IMR-90 (cell line): ENCODE data around the gene CALN1. TPM values are rescaled to one million over a fixed set of nuclear protein-coding genes. Genes with fewer than 3 reads are reported as not detected.

Experiments used
- ATAC-seq: fragments of 200-7000 bp; cut with Tn5 transposase; 2 replicates; pipeline ENCODE4 v1.9.1; 2020; ENCODE audit warnings: low read depth, mild to moderate bottlenecking, moderate library complexity
- BruUV-seq: library from RNA; stranded (reverse); fragments of 400-500 nt; replicated peaks from 2 replicates; lab custom pipeline; 2021; lab: Mats Ljungman, UMichigan
- CTCF ChIA-PET: fragments of 300-600 bp; formaldehyde crosslinking; extraction: SDS; loops from one replicate; lab custom pipeline; 2021; ENCODE audit warnings: antibody characterized with exemption; lab: Yijun Ruan, JAX
- POLR2A ChIA-PET: fragments of 300-600 bp; sonication (Branson Sonifier 250); formaldehyde crosslinking; loops from one replicate; lab custom pipeline; 2022; ENCODE audit warnings: antibody characterized with exemption; ENCODE audit not compliant: unreplicated experiment; lab: Charles Lee
- DNase-seq: peaks from one replicate; pipeline ENCODE4 v3.0.0; 2013
- H2AFZ ChIP-seq: replicated peaks from 2 replicates; pipeline ENCODE3; 2013; ENCODE audit warnings: low read length, mild to moderate bottlenecking; ENCODE audit not compliant: poor library complexity
- H2AK5ac ChIP-seq: 2 replicates; pipeline ENCODE4 v1.6.1; 2013; ENCODE audit warnings: low read depth, low read length, inconsistent platforms
- H2AK9ac ChIP-seq: replicated peaks from 2 replicates; pipeline ENCODE3; 2013; ENCODE audit warnings: mild to moderate bottlenecking, low read depth, low read length, moderate library complexity; ENCODE audit not compliant: poor library complexity
- H2BK120ac ChIP-seq: 2 replicates; pipeline ENCODE4 v1.6.1; 2013; ENCODE audit warnings: low read depth, low read length, inconsistent platforms
- H2BK15ac ChIP-seq: 3 replicates; pipeline ENCODE4 v1.6.1; 2013; ENCODE audit warnings: low read depth, low read length, inconsistent platforms
- H2BK20ac ChIP-seq: 2 replicates; pipeline ENCODE4 v1.6.1; 2013; ENCODE audit warnings: low read depth, mild to moderate bottlenecking, inconsistent platforms, low read length, moderate library complexity
- H2BK5ac ChIP-seq: 2 replicates; pipeline ENCODE4 v1.6.1; 2013; ENCODE audit warnings: mild to moderate bottlenecking, low read depth, low read length, inconsistent platforms; ENCODE audit not compliant: poor library complexity, severe bottlenecking
- H3K14ac ChIP-seq: replicated peaks from 2 replicates; pipeline ENCODE4 v1.6.1; 2013; ENCODE audit warnings: low read depth, low read length, inconsistent platforms
- H3K18ac ChIP-seq: 2 replicates; pipeline ENCODE4 v1.6.1; 2013; ENCODE audit warnings: low read depth, low read length, control low read depth
- H3K23ac ChIP-seq: 2 replicates; pipeline ENCODE4 v1.6.1; 2013; ENCODE audit warnings: low read depth, low read length, inconsistent platforms
- H3K27ac ChIP-seq: 2 replicates; pipeline ENCODE4 v1.5.1; 2013; ENCODE audit warnings: mild to moderate bottlenecking, control low read depth, low read length; ENCODE audit not compliant: insufficient read depth
- H3K27me3 ChIP-seq: 2 replicates; pipeline ENCODE4 v1.6.1; 2013; ENCODE audit warnings: low read length; ENCODE audit not compliant: control insufficient read depth, insufficient read depth
- H3K36me3 ChIP-seq: 2 replicates; pipeline ENCODE4 v1.6.1; 2013; ENCODE audit warnings: low read length, mixed read lengths; ENCODE audit not compliant: control insufficient read depth, insufficient read depth
- H3K4ac ChIP-seq: 2 replicates; pipeline ENCODE4 v1.6.1; 2013; ENCODE audit warnings: low read depth, low read length, inconsistent platforms
- H3K4me1 ChIP-seq: 2 replicates; pipeline ENCODE4 v1.6.1; 2013; ENCODE audit warnings: low read length, mixed read lengths; ENCODE audit not compliant: control insufficient read depth, insufficient read depth
- H3K4me2 ChIP-seq: 2 replicates; pipeline ENCODE4 v1.6.1; 2013; ENCODE audit warnings: low read depth, mild to moderate bottlenecking, control low read depth, low read length, moderate library complexity
- H3K4me3 ChIP-seq: 2 replicates; pipeline ENCODE4 v1.5.1; 2013; ENCODE audit warnings: low read depth, mild to moderate bottlenecking, control low read depth, low read length, moderate library complexity; ENCODE audit not compliant: insufficient read depth
- H3K56ac ChIP-seq: 2 replicates; pipeline ENCODE4 v1.6.1; 2013; ENCODE audit warnings: low read length, inconsistent platforms; ENCODE audit not compliant: insufficient read depth; ENCODE audit errors: extremely low read depth
- H3K79me1 ChIP-seq, 2 experiments: 2 replicates each; pipeline ENCODE4 v1.6.1; 2013; ENCODE audit warnings: low read length in 2 of 2, inconsistent platforms in 1 of 2, low read depth in 1 of 2
- H3K9ac ChIP-seq: 2 replicates; pipeline ENCODE4 v1.6.1; 2013; ENCODE audit warnings: low read depth, low read length, control low read depth
- H3K9me1 ChIP-seq: 2 replicates; pipeline ENCODE4 v1.6.1; 2013; ENCODE audit warnings: low read length, inconsistent platforms; ENCODE audit not compliant: insufficient read depth
- H3K9me3 ChIP-seq: 2 replicates; pipeline ENCODE4 v1.6.1; 2013; ENCODE audit warnings: low read length; ENCODE audit not compliant: control insufficient read depth, insufficient read depth
- H4K20me1 ChIP-seq: 2 replicates; pipeline ENCODE4 v1.6.1; 2013; ENCODE audit warnings: low read length, inconsistent platforms; ENCODE audit not compliant: insufficient read depth
- H4K5ac ChIP-seq: 2 replicates; pipeline ENCODE4 v1.6.1; 2013; ENCODE audit warnings: mild to moderate bottlenecking, low read depth, low read length, control low read depth
- H4K8ac ChIP-seq, 2 experiments: 2 replicates each; pipeline ENCODE4 v1.6.1; 2013; ENCODE audit warnings: low read depth in 2 of 2, low read length in 2 of 2, control low read depth in 1 of 2, inconsistent platforms in 1 of 2
- H4K91ac ChIP-seq: 2 replicates; pipeline ENCODE4 v1.6.1; 2013; ENCODE audit warnings: low read depth, low read length, inconsistent platforms; ENCODE audit not compliant: insufficient read depth
- BHLHE40 ChIP-seq: fragments of 150-350 bp; IDR thresholded peaks from 2 replicates; pipeline ENCODE4 v1.6.1; 2016; ENCODE audit warnings: mild to moderate bottlenecking, low read depth, low read length
- CEBPB ChIP-seq: IDR thresholded peaks from 2 replicates; pipeline ENCODE4 v1.6.1; 2012; ENCODE audit warnings: low read depth, low read length, improper control_type of control experiment
- CHD1 ChIP-seq: IDR thresholded peaks from 2 replicates; pipeline ENCODE4 v1.6.1; 2012; ENCODE audit warnings: low read depth, low read length, improper control_type of control experiment
- FOS ChIP-seq: fragments of 150-350 bp; IDR thresholded peaks from 2 replicates; pipeline ENCODE4 v1.6.1; 2016; ENCODE audit warnings: low read depth, low read length
- MAFK ChIP-seq: IDR thresholded peaks from 2 replicates; pipeline ENCODE4 v1.6.1; 2012; ENCODE audit warnings: low read depth, low read length, improper control_type of control experiment
- MXI1 ChIP-seq: IDR thresholded peaks from 2 replicates; pipeline ENCODE4 v1.6.1; 2012; ENCODE audit warnings: low read depth, mild to moderate bottlenecking, low read length, moderate library complexity, borderline replicate concordance
- POLR2A ChIP-seq: IDR thresholded peaks from 2 replicates; pipeline ENCODE4 v1.6.1; 2012; ENCODE audit warnings: mild to moderate bottlenecking, low read depth, low read length
- RAD21 ChIP-seq: IDR thresholded peaks from 2 replicates; pipeline ENCODE4 v1.6.1; 2012; ENCODE audit warnings: low read length, improper control_type of control experiment
- RCOR1 ChIP-seq: IDR thresholded peaks from 2 replicates; pipeline ENCODE4 v1.6.1; 2012; ENCODE audit warnings: mild to moderate bottlenecking, low read length, improper control_type of control experiment; ENCODE audit not compliant: insufficient replicate concordance
- SMC3 ChIP-seq: fragments of 150-350 bp; IDR thresholded peaks from 2 replicates; pipeline ENCODE4 v1.6.1; 2016; ENCODE audit warnings: low read depth, mild to moderate bottlenecking, antibody characterized with exemption, low read length, moderate library complexity
- WGBS, 2 experiments: methylation state at CpG; one replicate each; pipeline versions ENCODE4 v1.1.5 to v1.1.7; 2013; ENCODE audit warnings: missing lambda C conversion rate in 2 of 2; ENCODE audit not compliant: insufficient read length in 1 of 2; ENCODE audit errors: extremely low coverage in 2 of 2; 5-methylcytosine and 5-hydroxymethylcytosine counted together
- dilution Hi-C: fragments of 300-500 bp; cut with HindIII; formaldehyde crosslinking; loops from one replicate; pipeline ENCODE4 v1.14.3; 2018; ENCODE audit warnings: low sequenced_read_pairs; ENCODE audit not compliant: unreplicated experiment
- in situ Hi-C: fragments of 300-500 bp; cut with MboI; formaldehyde crosslinking; loops from 3 replicates; pipeline ENCODE4 v1.14.3; 2019; ENCODE audit warnings: low sequenced_read_pairs, inconsistent platforms, mixed read lengths
- intact Hi-C: fragments of 100-400 bp; cut with micrococcal nuclease; formaldehyde crosslinking; loops from 2 replicates; pipeline ENCODE4 v1.10.0; 2022
- polyA plus RNA-seq, 3 experiments: library from polyadenylated mRNA; depleted of rRNA; stranded (reverse); fragments of >200 nt; gene quantifications; 2 replicates each; pipeline ENCODE4 v1.2.3, GENCODE V29; 2012; ENCODE audit warnings: low replicate concordance in 1 of 3
- total RNA-seq: library from RNA; depleted of rRNA; stranded (reverse); fragments of >200 nt; gene quantifications from 2 replicates; pipeline ENCODE4 v1.2.3, GENCODE V29; 2012
- TF ChIP-seq, protein P1 (sequence below): conservative IDR thresholded peaks from 2 replicates; pipeline ENCODE4 v1.5.1; 2012; ENCODE audit warnings: mild to moderate bottlenecking, low read depth, low read length, improper control_type of control experiment

CALN1 gene
- total and polyA plus RNA-seq, 2 of the 4 experiments (the other 2 are of a cell fraction): not detected

- WGBS, 2 experiments: no CpG with 5 or more reads among the region's 7 CpGs
- no peak overlapping the region for H2BK20ac ChIP-seq
- H3K18ac ChIP-seq: no peak overlapping the region
- H4K5ac ChIP-seq: no peak overlapping the region
- ChIA-PET POLR2A (no interaction called here), CTCF (no interaction called here)
- H3K9me1 ChIP-seq: no peaks in the 10 kb centered on the region
- no peak overlapping the region for H3K4me3 ChIP-seq
- no peak for TF ChIP-seq CEBPB
- no peak for TF ChIP-seq SMC3
- no peak for TF ChIP-seq BHLHE40
- no peak for TF ChIP-seq MAFK
- TF ChIP-seq POLR2A: no peak
- no peak for TF ChIP-seq FOS
- no peak for TF ChIP-seq MXI1
- no peak for TF ChIP-seq RCOR1
- no peak for TF ChIP-seq CHD1
- TF ChIP-seq, protein P1, sequence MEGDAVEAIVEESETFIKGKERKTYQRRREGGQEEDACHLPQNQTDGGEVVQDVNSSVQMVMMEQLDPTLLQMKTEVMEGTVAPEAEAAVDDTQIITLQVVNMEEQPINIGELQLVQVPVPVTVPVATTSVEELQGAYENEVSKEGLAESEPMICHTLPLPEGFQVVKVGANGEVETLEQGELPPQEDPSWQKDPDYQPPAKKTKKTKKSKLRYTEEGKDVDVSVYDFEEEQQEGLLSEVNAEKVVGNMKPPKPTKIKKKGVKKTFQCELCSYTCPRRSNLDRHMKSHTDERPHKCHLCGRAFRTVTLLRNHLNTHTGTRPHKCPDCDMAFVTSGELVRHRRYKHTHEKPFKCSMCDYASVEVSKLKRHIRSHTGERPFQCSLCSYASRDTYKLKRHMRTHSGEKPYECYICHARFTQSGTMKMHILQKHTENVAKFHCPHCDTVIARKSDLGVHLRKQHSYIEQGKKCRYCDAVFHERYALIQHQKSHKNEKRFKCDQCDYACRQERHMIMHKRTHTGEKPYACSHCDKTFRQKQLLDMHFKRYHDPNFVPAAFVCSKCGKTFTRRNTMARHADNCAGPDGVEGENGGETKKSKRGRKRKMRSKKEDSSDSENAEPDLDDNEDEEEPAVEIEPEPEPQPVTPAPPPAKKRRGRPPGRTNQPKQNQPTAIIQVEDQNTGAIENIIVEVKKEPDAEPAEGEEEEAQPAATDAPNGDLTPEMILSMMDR: no peak
- no peak for TF ChIP-seq RAD21
- no peak overlapping the region for H3K27ac ChIP-seq
- no peak overlapping the region for H3K9ac ChIP-seq
- dilution Hi-C loops (no loop called here), in situ Hi-C loops (no loop called here), intact Hi-C loops (no loop called here)
- no peak overlapping the region for H2AK9ac ChIP-seq
- ATAC-seq: no peak
- no peak overlapping the region for H2AK5ac ChIP-seq
- no peak overlapping the region for H2BK120ac ChIP-seq
- no peaks in the 10 kb centered on the region for H3K36me3 ChIP-seq
- H3K4me2 ChIP-seq: no peak overlapping the region
- no peak overlapping the region for H2BK15ac ChIP-seq
- peaks cover 25% of the 10 kb centered on the region for H3K9me3 ChIP-seq
- H3K27me3 ChIP-seq: no peaks in the 10 kb centered on the region
- no peak for DNase-seq
- no peak overlapping the region for H4K91ac ChIP-seq
- no peak overlapping the region for H3K4ac ChIP-seq
- no peak overlapping the region for H3K14ac ChIP-seq
- no peak overlapping the region for H3K23ac ChIP-seq
- BruUV-seq: no TSS peak
- no peaks in the 10 kb centered on the region for H3K4me1 ChIP-seq
- H3K56ac ChIP-seq: no peak overlapping the region
- no peak overlapping the region for H2AFZ ChIP-seq
- no peaks in the 10 kb centered on the region for H3K79me1 ChIP-seq
- no peak overlapping the region for H4K8ac ChIP-seq
- no peaks in the 10 kb centered on the region for H4K20me1 ChIP-seq
- H2BK5ac ChIP-seq: no peak overlapping the region
Observed at GRCh38 chr7:71780282-71780681, 631.9 kb downstream of the CALN1 start.
